WTC11 (cell line): Measurements from ENCODE around the gene PAFAH2. TPM values are rescaled to one million over a fixed set of nuclear protein-coding genes. Genes with fewer than 3 reads are reported as not detected.
A peak's percentile ranks its signal among the peaks of the same experiment; 100 is the strongest.

Experiments used
- ATAC-seq: fragments of 200-7000 bp; cut with Tn5 transposase; 2 replicates; pipeline ENCODE4 v1.10.0; 2021; ENCODE audit warnings: mild to moderate bottlenecking, moderate library complexity
- CTCF ChIA-PET: fragments of 300-600 bp; sonication (Branson Sonifier 250); formaldehyde crosslinking; loops from one replicate; lab custom pipeline; 2021; ENCODE audit warnings: antibody characterized with exemption; lab: Charles Lee
- POLR2A ChIA-PET: fragments of 350-600 bp; sonication (Branson Sonifier 250); formaldehyde crosslinking; loops from one replicate; lab custom pipeline; 2021; ENCODE audit warnings: antibody characterized with exemption; lab: Charles Lee
- DNase-seq: peaks from one replicate; pipeline ENCODE4 v3.0.0; 2021; ENCODE audit warnings: low spot score
- H3K27ac Mint-ChIP-seq: 2 replicates; pipeline ENCODE4 v1.8.0; 2021; ENCODE audit warnings: mixed read lengths
- H3K27me3 Mint-ChIP-seq: 2 replicates; pipeline ENCODE4 v1.8.0; 2021; ENCODE audit warnings: low read depth, mild to moderate bottlenecking, moderate library complexity, mixed read lengths
- H3K36me3 Mint-ChIP-seq: 2 replicates; pipeline ENCODE4 v1.8.0; 2021; ENCODE audit warnings: mixed read lengths
- H3K4me1 Mint-ChIP-seq: 2 replicates; pipeline ENCODE4 v1.8.0; 2022; ENCODE audit warnings: mixed read lengths
- H3K4me3 Mint-ChIP-seq: 2 replicates; pipeline ENCODE4 v1.8.0; 2021; ENCODE audit warnings: mild to moderate bottlenecking, moderate library complexity, mixed read lengths
- H3K9me3 Mint-ChIP-seq: 2 replicates; pipeline ENCODE4 v1.8.0; 2021; ENCODE audit warnings: mixed read lengths
- CDX4 ChIP-seq: fragments of 250-450 bp; sonication (Bioruptor Pico); IDR thresholded peaks from 2 replicates; pipeline ENCODE4 v1.9.0; 2021; ENCODE audit warnings: moderate library complexity, mild to moderate bottlenecking, inconsistent platforms, borderline replicate concordance
- ELF4 ChIP-seq: sonication (generic); formaldehyde crosslinking; IDR thresholded peaks from 2 replicates; pipeline ENCODE4 v1.8.1; 2022; ENCODE audit warnings: low read depth, mild to moderate bottlenecking, moderate library complexity, missing genetic modification reagents
- ETV6 ChIP-seq: sonication (generic); formaldehyde crosslinking; IDR thresholded peaks from 2 replicates; pipeline ENCODE4 v1.8.1; 2022; ENCODE audit warnings: mild to moderate bottlenecking, missing genetic modification reagents
- HMGA2 ChIP-seq: fragments of 250-450 bp; sonication (Bioruptor Pico); IDR thresholded peaks from 2 replicates; pipeline ENCODE4 v1.4.0; 2021; ENCODE audit warnings: mild to moderate bottlenecking, moderate library complexity
- JUN ChIP-seq: sonication (generic); formaldehyde crosslinking; IDR thresholded peaks from 2 replicates; pipeline ENCODE4 v1.8.0; 2023; ENCODE audit warnings: mild to moderate bottlenecking, missing genetic modification reagents
- MYBL2 ChIP-seq: sonication (generic); formaldehyde crosslinking; IDR thresholded peaks from 2 replicates; pipeline ENCODE4 v1.8.1; 2023; ENCODE audit warnings: mild to moderate bottlenecking, moderate library complexity, missing genetic modification reagents
- NFATC4 ChIP-seq: fragments of 250-450 bp; sonication (Bioruptor Pico); IDR thresholded peaks from 2 replicates; pipeline ENCODE4 v1.9.0; 2021; ENCODE audit warnings: mild to moderate bottlenecking
- NR1H2 ChIP-seq: sonication (generic); formaldehyde crosslinking; IDR thresholded peaks from 2 replicates; pipeline ENCODE4 v1.9.0; 2021; ENCODE audit warnings: mild to moderate bottlenecking, moderate library complexity, missing genetic modification reagents
- NR2C2 ChIP-seq: sonication (generic); formaldehyde crosslinking; IDR thresholded peaks from 2 replicates; pipeline ENCODE4 v1.8.0; 2022; ENCODE audit warnings: mild to moderate bottlenecking, missing genetic modification reagents
- TCF7 ChIP-seq: sonication (generic); formaldehyde crosslinking; IDR thresholded peaks from 2 replicates; pipeline ENCODE4 v1.8.0; 2022; ENCODE audit warnings: mild to moderate bottlenecking, low read depth, missing genetic modification reagents, moderate library complexity
- ZNF425 ChIP-seq: fragments of 250-450 bp; sonication (Bioruptor Pico); conservative IDR thresholded peaks from 2 replicates; pipeline ENCODE4 v1.9.0; 2021; ENCODE audit warnings: mild to moderate bottlenecking
- ZNF532 ChIP-seq: fragments of 250-450 bp; sonication (Bioruptor Pico); IDR thresholded peaks from 2 replicates; pipeline ENCODE4 v1.9.0; 2021; ENCODE audit warnings: mild to moderate bottlenecking, borderline replicate concordance
- total RNA-seq: library from RNA; stranded (reverse); gene quantifications from 3 replicates; pipeline ENCODE4 v1.2.3, GENCODE V29; 2021

PAFAH2 gene
- total RNA-seq, 1 experiment from 2014 or later: 11.5 TPM

GRCh38 chr1:26029054-26029863, 31.4 kb upstream of the PAFAH2 start:
- Mint-ChIP-seq H3K36me3 (no peaks in the 10 kb centered on the region), H3K27ac (no peak overlapping the region), H3K9me3 (no peaks in the 10 kb centered on the region), H3K4me1 (peaks cover 2% of the 10 kb centered on the region; the same call in 1 of the 2 replicates), H3K4me3 (no peak overlapping the region), H3K27me3 (peaks cover 28% of the 10 kb centered on the region)
- no peak for DNase-seq
- CTCF ChIA-PET: interaction anchor here (0.6 to 2.1 kb wide), 31 partner anchors 8 to 486 kb away, joined by 3 to 33 read pairs (median 5); partner anchors contain the start of genes CEP85, EXTL1, MTFR1L and PAFAH2
- TF ChIP-seq NR2C2 (CRISPR knock-in tag) (no peak), ETV6 (CRISPR knock-in tag) (no peak), NFATC4 (no peak), CDX4 (no peak), JUN (CRISPR knock-in tag) (no peak)
- peak; percentile 17 for ATAC-seq
- POLR2A ChIA-PET: interaction anchor here (0.6 kb wide), 2 partner anchors 92 to 797 kb away, joined by 3 to 7 read pairs; no protein-coding TSS in a partner anchor

GRCh38 chr1:26028490-26028980, 30.7 kb upstream of the PAFAH2 start:
- no peak overlapping the region for H3K27ac Mint-ChIP-seq
- no peaks in the 10 kb centered on the region for H3K36me3 Mint-ChIP-seq
- DNase-seq (no peak), ATAC-seq (no peak)
- no peak overlapping the region for H3K4me3 Mint-ChIP-seq
- ChIA-PET POLR2A (no interaction called here), CTCF (interaction anchor here (1.2 to 2.1 kb wide), 3 partner anchors 116 to 210 kb away, joined by 5 to 33 read pairs (median 11); no protein-coding TSS in a partner anchor)
- peaks cover 21% of the 10 kb centered on the region for H3K27me3 Mint-ChIP-seq
- H3K9me3 Mint-ChIP-seq: no peaks in the 10 kb centered on the region
- 0 out of 2 replicates have a peak, but pooled peaks cover 2% of the 10 kb centered on the region for H3K4me1 Mint-ChIP-seq
- TF ChIP-seq TCF7 (CRISPR knock-in tag) (no peak), ZNF425 (CRISPR knock-in tag) (no peak), HMGA2 (no peak), ZNF532 (no peak), MYBL2 (CRISPR knock-in tag) (no peak), NR1H2 (CRISPR knock-in tag) (no peak), ELF4 (CRISPR knock-in tag) (no peak)
